HG03139 (cell line): ENCODE data around the gene ATRAID.

ENCODE experiments used
- ATAC-seq: cut with Tn5 transposase; IDR thresholded peaks from one replicate; pipeline ENCODE4 v1.9.1; 2021; ENCODE audit not compliant: unreplicated experiment

ATRAID gene

GRCh38 chr2:27219091-27219490 is 7.2 kb downstream of the ATRAID start:
- ATAC-seq, result no peak

- no peak for ATAC-seq
Observed at GRCh38 chr2:27220091-27220490, 8.2 kb downstream of the ATRAID start.

DNA sequence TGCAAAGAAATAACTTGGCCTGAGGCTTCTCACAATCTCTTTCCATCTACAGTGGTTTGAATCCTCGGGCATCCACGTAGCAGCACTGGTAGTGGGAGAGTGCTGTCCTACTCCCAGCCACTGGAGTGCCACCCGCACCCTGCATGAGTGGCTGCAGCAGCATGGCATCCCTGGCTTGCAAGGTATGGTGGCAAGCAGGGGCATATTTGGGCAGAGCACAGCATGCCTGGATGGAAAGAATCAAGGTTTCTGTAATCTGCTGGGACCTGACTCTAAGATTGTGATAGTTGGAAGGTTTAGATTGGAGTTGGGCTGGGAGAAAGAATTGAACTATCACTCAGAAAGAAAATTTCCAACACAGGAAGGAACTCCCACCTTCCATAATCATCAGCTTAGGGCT is 9.3 kb downstream of the ATRAID start:
- no peak for ATAC-seq

GRCh38 chr2:27222407-27222806 is 10.6 kb downstream of the ATRAID start:
- no peak for ATAC-seq

- ATAC-seq, result no peak
Observed at GRCh38 chr2:27223416-27223815, 11.6 kb downstream of the ATRAID start.

DNA sequence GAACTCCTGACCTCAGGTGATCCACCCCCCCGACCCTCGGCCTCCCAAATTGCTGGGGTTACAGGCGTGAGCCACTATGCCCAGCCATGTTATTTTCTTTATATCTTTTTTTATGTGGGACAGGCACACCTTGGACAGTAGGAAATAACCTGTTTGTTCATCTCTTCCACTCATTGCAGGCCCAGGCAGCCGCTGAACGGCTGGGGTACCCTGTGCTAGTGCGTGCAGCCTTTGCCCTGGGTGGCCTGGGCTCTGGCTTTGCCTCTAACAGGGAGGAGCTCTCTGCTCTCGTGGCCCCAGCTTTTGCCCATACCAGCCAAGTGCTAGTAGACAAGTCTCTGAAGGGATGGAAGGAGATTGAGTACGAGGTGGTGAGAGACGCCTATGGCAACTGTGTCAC is 13.7 kb downstream of the ATRAID start:
- ATAC-seq, result no peak

GRCh38 chr2:27227501-27227900 is 15.7 kb downstream of the ATRAID start:
- ATAC-seq, result no peak

DNA sequence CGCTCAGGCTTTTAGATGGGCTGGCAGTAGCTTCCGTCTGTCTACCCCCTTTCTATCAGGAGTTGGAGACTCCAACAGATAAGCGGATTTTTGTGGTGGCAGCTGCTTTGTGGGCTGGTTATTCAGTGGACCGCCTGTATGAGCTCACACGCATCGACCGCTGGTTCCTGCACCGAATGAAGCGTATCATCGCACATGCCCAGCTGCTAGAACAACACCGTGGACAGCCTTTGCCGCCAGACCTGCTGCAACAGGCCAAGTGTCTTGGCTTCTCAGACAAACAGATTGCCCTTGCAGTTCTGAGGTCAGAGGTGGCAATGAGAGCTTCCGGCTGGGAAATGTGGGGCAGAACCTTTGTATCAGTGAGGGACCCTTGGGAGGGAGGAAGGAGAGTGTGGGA is 20.1 kb downstream of the ATRAID start:
- no peak for ATAC-seq

DNA sequence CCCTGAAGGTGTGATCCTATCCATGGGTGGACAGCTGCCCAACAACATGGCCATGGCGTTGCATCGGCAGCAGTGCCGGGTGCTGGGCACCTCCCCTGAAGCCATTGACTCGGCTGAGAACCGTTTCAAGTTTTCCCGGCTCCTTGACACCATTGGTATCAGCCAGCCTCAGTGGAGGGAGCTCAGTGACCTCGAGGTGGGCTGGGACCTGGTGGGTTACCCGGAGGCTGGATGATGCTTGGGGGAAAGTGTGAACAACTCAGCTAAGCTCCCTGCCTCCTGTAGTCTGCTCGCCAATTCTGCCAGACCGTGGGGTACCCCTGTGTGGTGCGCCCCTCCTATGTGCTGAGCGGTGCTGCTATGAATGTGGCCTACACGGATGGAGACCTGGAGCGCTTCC is 21.5 kb downstream of the ATRAID start:
- ATAC-seq, result no peak

DNA sequence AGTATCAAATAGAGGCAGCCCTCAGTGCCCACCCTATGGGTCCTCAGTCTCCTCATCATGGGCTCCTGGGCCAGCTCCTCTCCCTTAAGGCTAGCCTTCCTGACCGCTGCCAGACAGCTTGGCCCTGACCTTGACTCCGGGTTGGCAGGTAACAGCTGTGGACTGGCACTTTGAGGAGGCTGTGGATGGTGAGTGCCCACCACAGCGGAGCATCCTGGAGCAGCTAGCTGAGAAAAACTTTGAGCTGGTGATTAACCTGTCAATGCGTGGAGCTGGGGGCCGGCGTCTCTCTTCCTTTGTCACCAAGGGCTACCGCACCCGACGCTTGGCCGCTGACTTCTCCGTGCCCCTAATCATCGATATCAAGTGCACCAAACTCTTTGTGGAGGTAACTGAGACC is 24.3 kb downstream of the ATRAID start:
- no peak for ATAC-seq

DNA sequence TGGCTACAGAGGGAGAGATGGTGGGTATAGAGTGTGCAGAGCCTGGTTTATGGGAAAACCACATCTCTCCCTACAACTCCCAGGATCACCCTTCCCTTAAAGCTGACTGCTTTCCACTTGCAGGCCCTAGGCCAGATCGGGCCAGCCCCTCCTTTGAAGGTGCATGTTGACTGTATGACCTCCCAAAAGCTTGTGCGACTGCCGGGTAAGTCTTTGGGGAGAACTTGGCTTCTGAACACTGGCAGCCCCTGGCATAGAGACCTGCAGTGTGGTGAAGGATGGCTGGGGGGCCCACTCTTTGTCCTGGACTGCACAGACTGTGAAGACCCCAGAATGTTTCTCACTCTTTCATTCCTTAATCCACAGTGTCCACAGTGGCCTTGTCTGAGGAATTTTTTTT is 24.8 kb downstream of the ATRAID start:
- ATAC-seq, result no peak

- no peak for ATAC-seq
Observed at GRCh38 chr2:27237341-27237945, 25.6 kb downstream of the ATRAID start.

GRCh38 chr2:27238976-27239375 is 27.1 kb downstream of the ATRAID start:
- ATAC-seq, result no peak

DNA sequence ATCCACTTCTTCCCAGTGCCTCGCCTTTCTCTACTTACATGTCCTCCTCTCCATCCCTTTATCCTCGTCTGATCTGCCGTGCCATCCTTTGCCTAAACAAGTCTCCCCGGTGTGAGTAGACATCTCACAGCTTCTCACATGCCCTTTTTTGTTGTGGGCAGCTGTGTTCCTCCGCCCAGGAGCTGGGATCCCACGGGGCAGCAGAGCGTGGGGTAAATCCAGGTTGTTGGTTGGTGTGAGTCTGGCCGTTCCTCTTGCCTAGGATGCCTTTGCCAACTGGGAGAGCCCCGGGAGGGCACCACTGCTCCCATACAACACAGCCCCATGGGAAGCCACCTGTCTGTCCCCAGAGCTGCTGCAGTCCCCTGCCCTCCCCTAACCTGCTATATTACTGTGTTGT is 28.6 kb downstream of the ATRAID start:
- no peak for ATAC-seq

DNA sequence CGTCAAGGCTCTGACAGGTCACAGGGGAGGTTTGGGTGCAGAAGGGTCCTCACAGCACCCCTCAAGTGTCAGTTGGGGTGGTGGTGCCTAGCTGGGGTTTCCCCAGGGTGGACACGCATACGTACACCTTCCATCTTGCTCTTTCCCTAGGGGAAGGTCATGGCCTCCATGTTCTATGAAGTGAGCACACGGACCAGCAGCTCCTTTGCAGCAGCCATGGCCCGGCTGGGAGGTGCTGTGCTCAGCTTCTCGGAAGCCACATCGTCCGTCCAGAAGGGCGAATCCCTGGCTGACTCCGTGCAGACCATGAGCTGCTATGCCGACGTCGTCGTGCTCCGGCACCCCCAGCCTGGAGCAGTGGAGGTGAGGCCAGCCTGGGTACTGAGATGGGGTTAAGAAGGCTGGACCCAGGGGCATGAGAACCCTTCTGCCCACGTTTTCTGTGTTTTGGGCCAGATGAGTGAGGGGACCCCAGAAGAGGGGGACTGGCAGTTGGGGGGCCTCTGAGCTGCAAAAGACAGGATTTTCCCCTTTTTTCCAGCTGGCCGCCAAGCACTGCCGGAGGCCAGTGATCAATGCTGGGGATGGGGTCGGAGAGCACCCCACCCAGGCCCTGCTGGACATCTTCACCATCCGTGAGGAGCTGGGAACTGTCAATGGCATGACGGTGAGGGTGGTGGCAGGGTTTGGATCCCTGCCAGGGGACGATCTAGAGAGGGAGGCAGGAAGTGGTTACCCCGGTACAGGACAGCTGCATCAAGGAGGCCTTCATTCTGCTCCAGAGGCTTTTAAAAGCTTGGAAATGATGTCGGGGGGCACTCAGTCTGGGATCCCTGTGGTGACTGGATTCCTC is 30.1 kb downstream of the ATRAID start:
- no peak for ATAC-seq

DNA sequence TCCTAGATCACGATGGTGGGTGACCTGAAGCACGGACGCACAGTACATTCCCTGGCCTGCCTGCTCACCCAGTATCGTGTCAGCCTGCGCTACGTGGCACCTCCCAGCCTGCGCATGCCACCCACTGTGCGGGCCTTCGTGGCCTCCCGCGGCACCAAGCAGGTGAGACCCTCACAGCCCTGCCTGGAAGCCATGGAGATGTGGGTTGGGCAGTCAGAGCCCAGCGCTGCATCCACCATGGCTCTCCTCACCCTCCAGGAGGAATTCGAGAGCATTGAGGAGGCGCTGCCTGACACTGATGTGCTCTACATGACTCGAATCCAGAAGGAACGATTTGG is 30.7 kb downstream of the ATRAID start:
- ATAC-seq, result no peak

- no peak for ATAC-seq
Observed at GRCh38 chr2:27243391-27244130, 31.7 kb downstream of the ATRAID start.

- no peak for ATAC-seq
Observed at GRCh38 chr2:27245116-27245515, 33.3 kb downstream of the ATRAID start.

DNA sequence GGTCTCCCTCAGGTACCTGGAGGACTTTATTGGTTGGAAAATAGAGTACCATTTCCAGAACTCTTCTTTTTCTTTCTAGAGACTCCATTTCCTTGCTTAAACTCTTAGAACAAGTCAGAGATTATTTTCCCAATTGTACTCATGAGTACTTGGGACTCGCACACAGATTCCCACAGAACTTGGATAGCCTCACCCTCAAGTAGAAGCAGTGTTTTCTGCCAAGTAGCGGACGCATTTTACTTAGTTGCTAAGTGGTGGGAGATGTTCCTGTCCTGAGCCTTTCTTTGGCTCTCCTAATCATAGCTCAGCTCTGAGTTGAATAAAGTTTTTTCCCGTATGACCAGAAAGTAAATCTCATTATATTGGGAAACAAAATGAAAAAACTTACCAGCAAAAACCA is 33.8 kb downstream of the ATRAID start:
- ATAC-seq, result no peak

- ATAC-seq, result no peak
Observed at GRCh38 chr2:27247893-27248292, 36.1 kb downstream of the ATRAID start.

GRCh38 chr2:27249159-27249890 is 37.5 kb downstream of the ATRAID start:
- ATAC-seq, result no peak
